K562 (cell line): ENCODE measurements around the gene WDR91. TPM values are rescaled to one million over a fixed set of nuclear protein-coding genes. Genes with fewer than 3 reads are reported as not detected.

Source experiments
- MAFK ChIP-seq: IDR thresholded peaks from 2 replicates; pipeline ENCODE4 v1.6.1; 2011; ENCODE audit warnings: low read length, improper control_type of control experiment
- PHTF2 ChIP-seq: fragments of 250-450 bp; sonication (Bioruptor Pico); IDR thresholded peaks from 2 replicates; pipeline ENCODE4 v1.5.0; 2021; ENCODE audit warnings: mild to moderate bottlenecking
- TGIF2 ChIP-seq: sonication (generic); formaldehyde crosslinking; IDR thresholded peaks from 2 replicates; pipeline ENCODE4 v1.8.1; 2022; ENCODE audit warnings: mild to moderate bottlenecking, missing genetic modification reagents, moderate library complexity
- polyA plus RNA-seq, 8 experiments: library from polyadenylated mRNA; depleted of rRNA in 4 of 8; stranded (reverse) in 5 of 8; unstranded in 3 of 8; fragments of >200 nt; fragmentation: Nextera tagmentation in 2 of 8; fragmentation: Illumina TruSeq in 1 of 8; extraction: Ambion mirVana in 2 of 8; extraction: Trizol in 1 of 8; gene quantifications; 2 replicates each; pipeline versions ENCODE4 v1.2.1 to v1.2.3, GENCODE V29; 2011 to 2014; ENCODE audit warnings: inconsistent platforms in 1 of 8, missing spikeins in 1 of 8
- total RNA-seq, 7 experiments: library from RNA; depleted of rRNA in 6 of 7; stranded (reverse); fragments of >200 nt in 6 of 7; fragmentation: Illumina TruSeq in 2 of 7; extraction: Trizol in 2 of 7; gene quantifications; 2 replicates each; pipeline versions ENCODE4 v1.2.1 to v1.2.3, GENCODE V29; 2011 to 2021; ENCODE audit warnings: low replicate concordance in 1 of 7
- TF ChIP-seq, protein P1 (sequence below), 2 experiments: fragments of 450-650 bp in 1 of 2; sonication (generic) in 1 of 2; formaldehyde crosslinking in 1 of 2; IDR thresholded peaks; 2 replicates each; pipeline versions ENCODE4 v1.7.1 to v1.9.0; 2016 to 2022; ENCODE audit warnings: inconsistent platforms in 1 of 2, mild to moderate bottlenecking in 1 of 2, missing genetic modification reagents in 1 of 2
- TF ChIP-seq, protein P2 (sequence below), 2 experiments: fragments of 450-650 bp; IDR thresholded peaks; 2 replicates each; pipeline ENCODE4 v1.6.1; 2016

Gene WDR91
- total and polyA plus RNA-seq, 9 of the 15 experiments (the other 6 are each of a cell fraction or from before 2014, with no cell fraction given) = 1.9 to 18.2 (median 9.8) TPM

DNA sequence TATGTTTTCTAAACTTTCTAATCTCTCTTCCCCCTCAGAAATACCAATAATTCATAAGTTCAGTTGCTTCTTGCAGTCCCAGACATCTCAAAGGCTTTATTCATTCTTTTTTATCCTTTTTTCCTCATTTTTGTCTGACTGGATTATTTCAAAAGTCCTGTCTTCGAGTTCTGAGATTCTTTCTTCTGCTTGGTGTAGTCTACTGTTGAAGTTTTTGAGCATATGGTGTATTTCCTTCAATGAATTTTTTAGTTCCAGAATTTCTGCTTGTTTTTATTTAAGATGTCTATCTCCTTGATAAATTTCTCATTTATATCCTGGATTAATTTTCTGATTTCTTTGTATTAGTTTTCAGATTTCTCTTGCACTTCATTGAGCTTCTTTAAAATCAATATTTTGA lies 55.0 kb downstream of the WDR91 start (continued):
- TF ChIP-seq, protein P1, sequence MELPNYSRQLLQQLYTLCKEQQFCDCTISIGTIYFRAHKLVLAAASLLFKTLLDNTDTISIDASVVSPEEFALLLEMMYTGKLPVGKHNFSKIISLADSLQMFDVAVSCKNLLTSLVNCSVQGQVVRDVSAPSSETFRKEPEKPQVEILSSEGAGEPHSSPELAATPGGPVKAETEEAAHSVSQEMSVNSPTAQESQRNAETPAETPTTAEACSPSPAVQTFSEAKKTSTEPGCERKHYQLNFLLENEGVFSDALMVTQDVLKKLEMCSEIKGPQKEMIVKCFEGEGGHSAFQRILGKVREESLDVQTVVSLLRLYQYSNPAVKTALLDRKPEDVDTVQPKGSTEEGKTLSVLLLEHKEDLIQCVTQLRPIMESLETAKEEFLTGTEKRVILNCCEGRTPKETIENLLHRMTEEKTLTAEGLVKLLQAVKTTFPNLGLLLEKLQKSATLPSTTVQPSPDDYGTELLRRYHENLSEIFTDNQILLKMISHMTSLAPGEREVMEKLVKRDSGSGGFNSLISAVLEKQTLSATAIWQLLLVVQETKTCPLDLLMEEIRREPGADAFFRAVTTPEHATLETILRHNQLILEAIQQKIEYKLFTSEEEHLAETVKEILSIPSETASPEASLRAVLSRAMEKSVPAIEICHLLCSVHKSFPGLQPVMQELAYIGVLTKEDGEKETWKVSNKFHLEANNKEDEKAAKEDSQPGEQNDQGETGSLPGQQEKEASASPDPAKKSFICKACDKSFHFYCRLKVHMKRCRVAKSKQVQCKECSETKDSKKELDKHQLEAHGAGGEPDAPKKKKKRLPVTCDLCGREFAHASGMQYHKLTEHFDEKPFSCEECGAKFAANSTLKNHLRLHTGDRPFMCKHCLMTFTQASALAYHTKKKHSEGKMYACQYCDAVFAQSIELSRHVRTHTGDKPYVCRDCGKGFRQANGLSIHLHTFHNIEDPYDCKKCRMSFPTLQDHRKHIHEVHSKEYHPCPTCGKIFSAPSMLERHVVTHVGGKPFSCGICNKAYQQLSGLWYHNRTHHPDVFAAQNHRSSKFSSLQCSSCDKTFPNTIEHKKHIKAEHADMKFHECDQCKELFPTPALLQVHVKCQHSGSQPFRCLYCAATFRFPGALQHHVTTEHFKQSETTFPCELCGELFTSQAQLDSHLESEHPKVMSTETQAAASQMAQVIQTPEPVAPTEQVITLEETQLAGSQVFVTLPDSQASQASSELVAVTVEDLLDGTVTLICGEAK (IDR thresholded peaks at IDR 0.05) = no peak
- TF ChIP-seq, protein P1 (CRISPR knock-in tag; IDR thresholded peaks at IDR 0.05) = no peak
- TF ChIP-seq MAFK = no peak
- TF ChIP-seq TGIF2 = no peak
- TF ChIP-seq, protein P2, sequence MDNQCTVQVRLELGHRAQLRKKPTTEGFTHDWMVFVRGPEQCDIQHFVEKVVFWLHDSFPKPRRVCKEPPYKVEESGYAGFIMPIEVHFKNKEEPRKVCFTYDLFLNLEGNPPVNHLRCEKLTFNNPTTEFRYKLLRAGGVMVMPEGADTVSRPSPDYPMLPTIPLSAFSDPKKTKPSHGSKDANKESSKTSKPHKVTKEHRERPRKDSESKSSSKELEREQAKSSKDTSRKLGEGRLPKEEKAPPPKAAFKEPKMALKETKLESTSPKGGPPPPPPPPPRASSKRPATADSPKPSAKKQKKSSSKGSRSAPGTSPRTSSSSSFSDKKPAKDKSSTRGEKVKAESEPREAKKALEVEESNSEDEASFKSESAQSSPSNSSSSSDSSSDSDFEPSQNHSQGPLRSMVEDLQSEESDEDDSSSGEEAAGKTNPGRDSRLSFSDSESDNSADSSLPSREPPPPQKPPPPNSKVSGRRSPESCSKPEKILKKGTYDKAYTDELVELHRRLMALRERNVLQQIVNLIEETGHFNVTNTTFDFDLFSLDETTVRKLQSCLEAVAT (IDR thresholded peaks at IDR 0.05) = 0 out of 4 replicates have a peak, but pooled peaks of 1 of the 2 experiments have one; percentile 28
- no peak for TF ChIP-seq PHTF2 (CRISPR knock-in tag)
